Endothelial cell (in vitro differentiated cells): ENCODE measurements around the gene TMEM9. TPM values are rescaled to one million over a fixed set of nuclear protein-coding genes. Genes with fewer than 3 reads are reported as not detected.

Source experiments
- DNase-seq: peaks from one replicate; pipeline ENCODE4 v3.0.0; 2021; ENCODE audit warnings: low spot score
- H3K27ac Mint-ChIP-seq: one replicate; pipeline ENCODE4 v1.8.0; 2021; ENCODE audit warnings: mixed read lengths, inconsistent platforms; ENCODE audit not compliant: unreplicated experiment
- H3K27me3 Mint-ChIP-seq: one replicate; pipeline ENCODE4 v1.8.0; 2021; ENCODE audit warnings: mild to moderate bottlenecking, moderate library complexity, mixed read lengths, inconsistent platforms; ENCODE audit not compliant: unreplicated experiment
- H3K36me3 Mint-ChIP-seq: one replicate; pipeline ENCODE4 v1.8.0; 2021; ENCODE audit warnings: mild to moderate bottlenecking, low read depth, mixed read lengths, inconsistent platforms; ENCODE audit not compliant: unreplicated experiment
- H3K4me1 Mint-ChIP-seq: one replicate; pipeline ENCODE4 v1.8.0; 2021; ENCODE audit warnings: mild to moderate bottlenecking, mixed read lengths, inconsistent platforms; ENCODE audit not compliant: unreplicated experiment
- H3K4me3 Mint-ChIP-seq: one replicate; pipeline ENCODE4 v1.8.0; 2021; ENCODE audit warnings: mild to moderate bottlenecking, mixed read lengths, inconsistent platforms; ENCODE audit not compliant: unreplicated experiment
- H3K9me3 Mint-ChIP-seq: one replicate; pipeline ENCODE4 v1.8.0; 2021; ENCODE audit warnings: mixed read lengths, inconsistent platforms; ENCODE audit not compliant: unreplicated experiment
- CTCF ChIP-seq: fragments of 200-600 bp; sonication (generic); IDR thresholded peaks from one replicate; pipeline ENCODE4 v1.5.0; 2021; ENCODE audit warnings: antibody characterized with exemption; ENCODE audit not compliant: unreplicated experiment
- total RNA-seq: library from RNA; stranded (reverse); fragmentation: NEBNext Ultra II Directional; extraction: Animal tissue kit (Norgen Biotek cat#: 25700); gene quantifications from one replicate; pipeline ENCODE4 v1.2.1, GENCODE V29; 2021; ENCODE audit not compliant: unreplicated experiment

The TMEM9 gene
- total RNA-seq, 1 donor from 2014 or later = 78.7 TPM

GRCh38 chr1:201122321-201122957 is 31.8 kb downstream of the TMEM9 start:
- Mint-ChIP-seq H3K27me3 (peaks cover 2% of the 10 kb centered on the region), H3K36me3 (no peaks in the 10 kb centered on the region), H3K9me3 (no peaks in the 10 kb centered on the region), H3K4me3 (no peak overlapping the region), H3K27ac (no peak overlapping the region), H3K4me1 (peaks cover 8% of the 10 kb centered on the region)
- TF ChIP-seq CTCF = no peak
- no peak for DNase-seq

- no peak overlapping the region for H3K4me3 Mint-ChIP-seq
- no peak overlapping the region for H3K27ac Mint-ChIP-seq
- peak; percentile 78 for TF ChIP-seq CTCF
- peaks cover 8% of the 10 kb centered on the region for H3K27me3 Mint-ChIP-seq
- no peaks in the 10 kb centered on the region for H3K9me3 Mint-ChIP-seq
- peak; percentile 73 for DNase-seq
- peaks cover 8% of the 10 kb centered on the region for H3K4me1 Mint-ChIP-seq
- no peaks in the 10 kb centered on the region for H3K36me3 Mint-ChIP-seq
Measured at GRCh38 chr1:201119206-201120197, 34.8 kb downstream of the TMEM9 start.

- H3K4me1 Mint-ChIP-seq = peaks cover 8% of the 10 kb centered on the region
- no peak overlapping the region for H3K4me3 Mint-ChIP-seq
- no peak for TF ChIP-seq CTCF
- H3K27me3 Mint-ChIP-seq = peaks cover 19% of the 10 kb centered on the region
- no peaks in the 10 kb centered on the region for H3K36me3 Mint-ChIP-seq
- no peaks in the 10 kb centered on the region for H3K9me3 Mint-ChIP-seq
- no peak overlapping the region for H3K27ac Mint-ChIP-seq
- no peak for DNase-seq
Measured at GRCh38 chr1:201116091-201116490, 38.2 kb downstream of the TMEM9 start.

- no peak overlapping the region for H3K27ac Mint-ChIP-seq
Measured at GRCh38 chr1:201115390-201115937, 38.8 kb downstream of the TMEM9 start.

More at GRCh38 chr1:201115390-201115937, 38.8 kb downstream of the TMEM9 start:
- Mint-ChIP-seq H3K27me3 (peaks cover 19% of the 10 kb centered on the region), H3K4me1 (peaks cover 8% of the 10 kb centered on the region), H3K36me3 (no peaks in the 10 kb centered on the region), H3K9me3 (no peaks in the 10 kb centered on the region), H3K4me3 (no peak overlapping the region)
- no peak for DNase-seq
- TF ChIP-seq CTCF = no peak
